A204.1 (cell line): ENCODE results near the gene OXGR1.
"Not testable (repeated sequence)": the region's sequence is repeated elsewhere in the genome, so short reads cannot be mapped to it uniquely, and the experiment has no call there.

Experiments used
- FAIRE-seq: peaks from 2 replicates; lab custom pipeline; 2012; peaks lifted over from hg19 to GRCh38; lab: Jason Lieb, UNC

The OXGR1 gene

DNA sequence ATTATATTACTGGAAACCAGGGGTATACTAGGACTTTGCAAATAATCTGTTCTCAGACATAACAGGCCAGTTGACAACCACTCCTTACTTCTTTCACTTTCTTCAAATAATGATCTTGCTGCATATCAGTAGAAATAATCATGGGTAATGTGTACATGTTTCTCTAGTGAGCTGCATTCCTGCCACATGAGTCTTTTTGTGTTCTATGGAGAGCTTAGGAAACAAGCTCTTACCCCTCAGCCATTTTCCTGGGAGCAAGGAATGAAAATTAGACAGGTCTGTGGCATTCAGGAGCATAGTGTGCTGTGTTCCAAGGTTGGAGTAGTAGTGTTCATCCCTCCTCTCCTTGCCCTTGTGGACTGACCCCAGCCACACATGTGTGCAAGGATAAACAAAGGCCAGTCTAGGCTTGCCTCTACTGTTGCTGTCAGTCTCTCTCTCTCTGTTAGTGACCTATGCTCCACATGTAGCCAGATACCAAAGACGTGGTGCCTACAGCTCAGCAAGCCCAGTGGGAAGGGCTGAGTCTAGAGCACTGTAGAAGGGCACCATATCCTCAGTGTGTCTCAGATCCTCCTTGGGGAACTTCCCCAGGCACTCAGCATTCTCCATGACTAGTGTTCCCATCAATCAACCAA is 11.5 kb upstream of the OXGR1 start:
- no peak for FAIRE-seq

DNA sequence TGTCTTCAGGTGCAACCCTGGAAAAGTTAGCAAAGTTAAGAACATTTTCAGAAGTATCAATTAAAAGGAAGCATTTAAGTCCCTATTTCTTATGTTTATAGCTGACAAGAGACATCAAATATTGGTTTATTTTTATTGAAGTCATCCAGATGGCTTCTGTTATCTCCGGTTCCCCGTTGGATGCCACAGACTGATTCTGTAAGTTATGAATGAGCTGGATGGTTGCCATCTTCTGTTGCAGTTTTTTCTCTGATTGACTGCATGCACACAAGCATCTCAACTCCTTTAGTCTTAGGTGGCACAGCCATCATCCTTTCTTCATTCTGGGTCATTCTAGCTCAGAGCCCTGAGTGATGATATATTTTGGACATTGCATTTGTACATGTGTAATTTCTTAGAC is 10.6 kb upstream of the OXGR1 start:
- no peak for FAIRE-seq

- FAIRE-seq = no peak
These were observed 10.0 kb upstream of the OXGR1 start for GRCh38 chr13:97004096-97004876.

- no peak for FAIRE-seq
These were observed 8.8 kb upstream of the OXGR1 start for GRCh38 chr13:97003071-97003470.

DNA sequence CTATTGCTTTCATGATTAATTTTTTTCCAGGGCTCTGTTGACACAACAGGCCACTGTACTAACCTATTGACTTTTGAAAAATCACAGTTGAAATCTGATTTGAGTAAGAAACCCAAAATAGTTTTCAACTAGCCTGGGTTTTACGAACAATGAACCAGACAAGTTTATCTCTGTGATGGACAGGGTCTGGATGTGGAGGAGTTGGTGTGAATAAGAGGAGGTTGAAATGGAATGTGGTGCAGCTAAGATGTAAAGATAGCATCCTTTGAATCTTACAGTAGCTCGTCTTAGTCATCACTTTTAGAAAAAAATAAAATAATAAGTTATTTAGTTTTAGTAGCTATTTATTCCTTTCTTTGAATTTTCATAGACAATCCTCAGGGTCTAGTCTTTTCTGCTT is 8.3 kb upstream of the OXGR1 start:
- FAIRE-seq = no peak

DNA sequence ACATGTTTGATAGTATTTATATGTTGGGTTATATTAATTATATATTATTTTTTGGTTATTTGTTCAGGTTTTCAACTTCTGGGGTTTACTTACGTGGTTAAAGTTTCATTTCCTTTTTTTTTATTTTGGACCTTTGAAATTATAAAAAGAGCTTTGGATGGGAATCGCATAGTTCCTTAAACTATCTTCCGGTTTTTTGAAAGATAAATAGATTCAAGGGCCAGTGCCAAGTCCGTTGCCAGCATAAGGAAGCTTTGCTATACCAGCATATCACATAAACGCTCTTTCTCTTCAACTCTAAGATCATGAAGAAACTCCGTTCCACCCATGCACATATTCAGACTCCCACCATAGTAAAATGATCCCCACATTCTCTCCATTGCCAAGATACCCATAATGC is 7.4 kb upstream of the OXGR1 start:
- peak; percentile 53 for FAIRE-seq

GRCh38 chr13:97000295-97000925 is 6.1 kb upstream of the OXGR1 start:
- no peak for FAIRE-seq

DNA sequence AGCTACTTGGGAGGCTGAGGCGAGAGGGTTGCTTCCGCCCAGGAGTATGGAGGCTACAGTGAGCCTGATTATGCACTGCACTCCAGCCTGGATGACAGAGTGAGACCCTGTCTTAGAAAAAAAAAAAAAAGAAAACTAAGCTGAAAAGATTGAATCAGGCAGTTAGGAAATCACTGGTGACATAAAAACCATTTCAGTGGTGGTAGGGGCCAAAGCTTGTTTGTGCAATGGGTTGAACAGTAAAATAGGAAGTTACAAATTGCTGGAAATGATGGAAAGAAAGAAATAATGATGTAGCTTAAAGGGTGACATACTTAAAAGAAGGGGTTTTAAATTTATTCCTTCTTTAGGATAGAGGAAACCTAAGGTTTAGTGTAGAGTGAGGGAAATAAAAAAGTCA is 4.8 kb upstream of the OXGR1 start:
- no peak for FAIRE-seq

DNA sequence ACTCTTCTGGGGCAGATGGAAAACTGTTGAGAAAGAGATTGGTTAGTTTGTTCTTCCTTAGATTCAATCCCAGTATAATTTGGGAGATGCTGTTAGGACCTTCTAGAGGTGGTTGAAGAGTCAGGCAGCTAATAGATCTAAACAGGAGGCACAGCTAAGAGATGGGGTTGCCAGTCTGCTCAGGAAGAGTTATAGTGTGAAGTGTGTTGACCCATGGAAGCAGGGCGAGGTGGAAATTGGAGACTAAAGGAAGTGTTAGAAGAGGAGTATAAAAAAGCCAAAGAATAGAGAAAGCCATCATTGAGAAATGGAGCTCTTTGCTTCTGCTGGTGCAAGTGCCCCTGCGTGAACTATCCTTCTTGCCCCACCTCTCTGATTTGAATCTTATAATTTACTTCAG is 3.8 kb upstream of the OXGR1 start:
- FAIRE-seq = no peak

DNA sequence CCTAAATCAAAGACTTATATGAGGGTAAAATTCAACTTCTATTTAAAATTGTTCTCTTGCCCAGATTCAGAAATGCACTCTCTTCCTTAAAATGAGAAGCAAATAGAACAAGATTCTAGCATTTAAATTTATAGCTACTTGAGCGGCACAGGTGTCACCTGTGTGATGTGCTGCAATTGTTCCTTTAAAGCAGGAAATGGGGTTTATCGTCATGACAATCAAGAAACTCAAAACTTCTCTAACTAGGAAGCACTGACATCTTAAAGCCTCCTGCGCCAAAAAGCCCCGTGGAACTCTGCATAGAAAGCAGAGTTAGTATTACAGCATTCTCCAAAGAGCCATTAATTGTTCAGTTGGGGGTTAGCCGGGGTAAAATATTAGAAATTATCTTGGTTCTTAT is 2.6 kb upstream of the OXGR1 start:
- no peak for FAIRE-seq

- FAIRE-seq = no peak
These were observed 1.8 kb upstream of the OXGR1 start for GRCh38 chr13:96996107-96996506.

DNA sequence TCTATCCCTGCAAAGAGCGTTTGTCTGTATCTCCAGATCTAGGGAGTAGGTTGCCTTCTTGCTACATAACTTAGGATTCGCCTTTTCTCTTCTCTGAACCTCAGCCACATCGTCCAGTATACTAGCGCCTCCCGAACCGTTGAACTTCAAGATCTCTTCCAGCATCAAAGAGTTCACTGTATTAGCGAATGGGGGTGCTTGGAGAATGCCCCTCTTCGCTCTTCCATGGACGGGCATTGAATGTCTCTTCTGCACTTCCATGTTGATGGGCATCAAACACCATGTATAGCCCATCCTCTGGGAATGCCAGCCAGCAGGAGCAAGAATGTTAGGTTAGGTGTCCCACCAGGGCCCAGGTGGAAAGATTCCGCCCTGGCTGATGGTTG is 575 bp upstream of the OXGR1 start:
- no peak for FAIRE-seq

- FAIRE-seq = no peak
These were observed 651 bp downstream of the OXGR1 start for GRCh38 chr13:96993634-96994016.

GRCh38 chr13:96992633-96993032 is 1.6 kb downstream of the OXGR1 start:
- no peak for FAIRE-seq

- no peak for FAIRE-seq
These were observed 3.2 kb downstream of the OXGR1 start for GRCh38 chr13:96991072-96991471.

DNA sequence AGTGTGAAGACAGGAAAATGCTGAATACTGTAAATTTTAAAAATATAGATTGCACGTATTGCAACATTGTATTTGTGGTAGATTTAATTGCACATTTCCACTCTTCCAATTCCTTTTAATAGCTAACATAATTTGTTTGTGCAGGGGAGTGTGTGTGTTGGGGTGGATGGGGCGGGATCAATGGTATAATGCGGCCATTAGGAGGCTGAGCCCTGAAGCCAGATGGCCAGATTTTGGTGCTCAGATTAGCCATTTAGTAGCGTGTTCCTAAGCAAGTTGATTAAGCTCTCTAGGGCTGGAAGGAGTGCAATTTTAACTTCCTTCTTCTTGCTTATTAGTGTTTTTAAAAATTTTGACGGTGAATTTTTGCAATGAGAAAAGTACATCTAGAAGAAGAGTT is 5.8 kb downstream of the OXGR1 start:
- no peak for FAIRE-seq

GRCh38 chr13:96984051-96984508 is 10.2 kb downstream of the OXGR1 start:
- no peak for FAIRE-seq

DNA sequence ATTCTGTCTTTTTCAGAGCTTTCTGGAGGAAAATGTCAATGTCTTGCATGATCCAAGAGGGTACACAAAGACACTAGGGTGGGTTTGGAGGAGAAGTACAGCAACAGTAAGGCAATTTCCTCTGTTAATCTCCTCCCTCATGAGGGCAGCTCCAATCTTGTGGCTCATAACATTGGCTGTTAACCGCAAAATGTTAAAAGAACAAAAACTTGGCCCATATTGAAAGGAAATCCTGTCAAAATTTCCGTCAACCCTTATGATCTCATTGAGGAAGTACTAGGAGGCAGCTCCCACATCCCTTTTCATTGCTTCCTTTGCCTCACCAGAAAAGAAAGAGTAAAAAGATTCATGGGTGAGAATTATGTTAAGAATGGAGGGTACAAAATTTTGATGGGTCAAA is 11.6 kb downstream of the OXGR1 start:
- FAIRE-seq = no peak

GRCh38 chr13:96979861-96980260 is 14.4 kb downstream of the OXGR1 start:
- FAIRE-seq = not testable (repeated sequence)

GRCh38 chr13:96968027-96968426 is 26.2 kb downstream of the OXGR1 start:
- FAIRE-seq = no peak

GRCh38 chr13:96967248-96967745 is 27.0 kb downstream of the OXGR1 start:
- FAIRE-seq = no peak

- no peak for FAIRE-seq
These were observed 27.7 kb downstream of the OXGR1 start for GRCh38 chr13:96966415-96967102.
